OCI-LY1 (cell line): Measurements from ENCODE around the gene ANKFY1.

ENCODE experiments used
- H2AFZ ChIP-seq: fragments of 200-600 bp; sonication (generic), shearing (Covaris generic); 2 replicates; pipeline ENCODE4 v1.6.0; 2014; ENCODE audit warnings: antibody characterized with exemption, mild to moderate bottlenecking, low read length
- H3F3A ChIP-seq: fragments of 200-600 bp; sonication (generic), shearing (Covaris generic); 2 replicates; pipeline ENCODE4 v1.6.0; 2014; ENCODE audit warnings: mild to moderate bottlenecking, antibody characterized with exemption, low read length, moderate library complexity; ENCODE audit not compliant: insufficient read depth
- H3K27ac ChIP-seq: fragments of 200-600 bp; sonication (generic); 2 replicates; pipeline ENCODE4 v1.5.1; 2014; ENCODE audit warnings: low read length, mixed run types, mild to moderate bottlenecking, low read depth; ENCODE audit not compliant: poor library complexity, severe bottlenecking
- H3K27me3 ChIP-seq: fragments of 200-600 bp; sonication (generic); 2 replicates; pipeline ENCODE4 v1.6.0; 2014; ENCODE audit warnings: antibody characterized with exemption, mild to moderate bottlenecking, low read length, moderate library complexity; ENCODE audit not compliant: insufficient read depth
- H3K36me3 ChIP-seq: fragments of 200-600 bp; sonication (generic); 2 replicates; pipeline ENCODE4 v1.6.1; 2014; ENCODE audit warnings: mild to moderate bottlenecking, antibody characterized with exemption, low read length, moderate library complexity, mixed read lengths; ENCODE audit not compliant: insufficient read depth
- H3K4me1 ChIP-seq: fragments of 200-600 bp; sonication (generic); 2 replicates; pipeline ENCODE4 v1.5.1; 2014; ENCODE audit warnings: mild to moderate bottlenecking, low read length, moderate library complexity; ENCODE audit not compliant: insufficient read depth, severe bottlenecking
- H3K4me2 ChIP-seq: fragments of 200-600 bp; sonication (generic), shearing (Covaris generic); 2 replicates; pipeline ENCODE4 v1.6.1; 2014; ENCODE audit warnings: low read length
- H3K4me3 ChIP-seq: fragments of 200-600 bp; sonication (generic); 2 replicates; pipeline ENCODE4 v1.5.1; 2014; ENCODE audit warnings: low read length, low read depth, mild to moderate bottlenecking, mixed read lengths; ENCODE audit not compliant: poor library complexity, severe bottlenecking
- H3K79me2 ChIP-seq: fragments of 200-600 bp; shearing (Covaris generic); 2 replicates; pipeline ENCODE4 v1.6.1; 2016; ENCODE audit warnings: mixed run types, low read length, mixed read lengths; ENCODE audit not compliant: insufficient read depth
- H3K9ac ChIP-seq: fragments of 200-600 bp; sonication (generic), shearing (Covaris generic); 2 replicates; pipeline ENCODE4 v1.6.1; 2014; ENCODE audit warnings: mild to moderate bottlenecking, low read length, mixed read lengths
- H3K9me2 ChIP-seq: fragments of 200-600 bp; sonication (generic), shearing (Covaris generic); 2 replicates; pipeline ENCODE4 v1.6.1; 2014; ENCODE audit warnings: low read depth, mild to moderate bottlenecking, low read length, mixed read lengths
- H3K9me3 ChIP-seq: fragments of 200-600 bp; shearing (Covaris generic); 2 replicates; pipeline ENCODE4 v1.6.1; 2014; ENCODE audit warnings: low read length, mixed read lengths
- H4K20me1 ChIP-seq: fragments of 200-600 bp; sonication (generic), shearing (Covaris generic); 2 replicates; pipeline ENCODE4 v1.6.0; 2016; ENCODE audit warnings: mild to moderate bottlenecking, low read length; ENCODE audit not compliant: insufficient read depth
- EZH2 ChIP-seq: fragments of 200-600 bp; sonication (generic), shearing (Covaris generic); IDR thresholded peaks from 2 replicates; pipeline ENCODE4 v1.8.0; 2017; ENCODE audit warnings: borderline replicate concordance, mixed run types, mild to moderate bottlenecking, antibody characterized with exemption, low read length, moderate library complexity, mixed read lengths
- TF ChIP-seq, protein P1 (sequence below): fragments of 200-600 bp; sonication (generic), shearing (Covaris generic); IDR thresholded peaks from 2 replicates; pipeline ENCODE4 v1.5.1; 2017; ENCODE audit warnings: mild to moderate bottlenecking, antibody characterized with exemption, low read length, moderate library complexity, mixed read lengths

Gene ANKFY1

DNA sequence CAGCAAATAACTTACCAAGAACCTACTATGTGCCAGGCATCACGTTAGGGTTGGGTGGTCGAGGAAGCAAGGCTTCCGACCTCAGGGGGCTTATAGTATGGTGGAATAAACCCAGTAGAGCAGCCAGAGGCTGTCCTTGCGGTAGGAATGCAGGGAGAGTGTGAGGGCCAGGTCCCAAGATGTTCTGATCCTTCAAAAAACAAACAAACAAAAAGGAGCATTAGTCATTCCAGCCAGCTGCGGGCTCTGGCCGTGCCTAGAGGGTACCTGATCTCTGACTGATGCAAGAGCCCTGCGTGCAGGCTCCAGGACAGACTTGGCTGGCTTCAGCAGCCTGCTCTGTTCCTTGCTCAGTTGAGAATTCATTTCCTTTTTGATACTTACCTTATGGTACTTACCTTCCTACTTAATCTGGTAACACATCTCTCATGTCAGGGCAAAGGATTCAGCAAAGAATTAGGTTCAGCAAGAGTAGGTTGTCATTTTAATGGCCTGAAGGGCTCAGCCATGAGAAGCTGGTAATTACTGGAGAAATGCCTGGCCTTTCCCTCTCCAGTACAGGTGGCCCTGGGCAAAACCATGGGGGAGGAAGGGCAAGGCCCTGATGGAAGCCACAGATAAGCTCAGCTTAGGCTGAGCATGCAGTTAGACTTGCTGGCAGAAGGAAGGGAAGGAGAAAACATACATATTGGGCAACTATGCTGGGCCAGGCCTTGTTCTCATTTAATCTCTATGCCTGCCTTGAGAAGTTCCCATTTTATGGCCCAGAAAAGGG is 102.4 kb downstream of the ANKFY1 start:
- no peaks in the 10 kb centered on the region for H3K9me3 ChIP-seq
- H2AFZ ChIP-seq, result no peak overlapping the region
- no peaks in the 10 kb centered on the region for H4K20me1 ChIP-seq
- H3K36me3 ChIP-seq, result peaks cover 27% of the 10 kb centered on the region; the same call in 1 of the 2 replicates
- no peaks in the 10 kb centered on the region for H3K79me2 ChIP-seq
- no peak overlapping the region for H3K4me2 ChIP-seq
- H3K4me1 ChIP-seq, result peaks cover 23% of the 10 kb centered on the region
- no peaks in the 10 kb centered on the region for H3K9me2 ChIP-seq
- H3K4me3 ChIP-seq, result no peak overlapping the region
- no peak for TF ChIP-seq EZH2
- TF ChIP-seq, protein P1, sequence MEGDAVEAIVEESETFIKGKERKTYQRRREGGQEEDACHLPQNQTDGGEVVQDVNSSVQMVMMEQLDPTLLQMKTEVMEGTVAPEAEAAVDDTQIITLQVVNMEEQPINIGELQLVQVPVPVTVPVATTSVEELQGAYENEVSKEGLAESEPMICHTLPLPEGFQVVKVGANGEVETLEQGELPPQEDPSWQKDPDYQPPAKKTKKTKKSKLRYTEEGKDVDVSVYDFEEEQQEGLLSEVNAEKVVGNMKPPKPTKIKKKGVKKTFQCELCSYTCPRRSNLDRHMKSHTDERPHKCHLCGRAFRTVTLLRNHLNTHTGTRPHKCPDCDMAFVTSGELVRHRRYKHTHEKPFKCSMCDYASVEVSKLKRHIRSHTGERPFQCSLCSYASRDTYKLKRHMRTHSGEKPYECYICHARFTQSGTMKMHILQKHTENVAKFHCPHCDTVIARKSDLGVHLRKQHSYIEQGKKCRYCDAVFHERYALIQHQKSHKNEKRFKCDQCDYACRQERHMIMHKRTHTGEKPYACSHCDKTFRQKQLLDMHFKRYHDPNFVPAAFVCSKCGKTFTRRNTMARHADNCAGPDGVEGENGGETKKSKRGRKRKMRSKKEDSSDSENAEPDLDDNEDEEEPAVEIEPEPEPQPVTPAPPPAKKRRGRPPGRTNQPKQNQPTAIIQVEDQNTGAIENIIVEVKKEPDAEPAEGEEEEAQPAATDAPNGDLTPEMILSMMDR, result no peak
- H3K27me3 ChIP-seq, result no peaks in the 10 kb centered on the region
- H3K9ac ChIP-seq, result no peak overlapping the region
- peak overlapping the region; percentile 65 for H3K27ac ChIP-seq
- 0 out of 2 replicates have a peak, but pooled peaks cover 4% of the 10 kb centered on the region for H3F3A ChIP-seq

DNA sequence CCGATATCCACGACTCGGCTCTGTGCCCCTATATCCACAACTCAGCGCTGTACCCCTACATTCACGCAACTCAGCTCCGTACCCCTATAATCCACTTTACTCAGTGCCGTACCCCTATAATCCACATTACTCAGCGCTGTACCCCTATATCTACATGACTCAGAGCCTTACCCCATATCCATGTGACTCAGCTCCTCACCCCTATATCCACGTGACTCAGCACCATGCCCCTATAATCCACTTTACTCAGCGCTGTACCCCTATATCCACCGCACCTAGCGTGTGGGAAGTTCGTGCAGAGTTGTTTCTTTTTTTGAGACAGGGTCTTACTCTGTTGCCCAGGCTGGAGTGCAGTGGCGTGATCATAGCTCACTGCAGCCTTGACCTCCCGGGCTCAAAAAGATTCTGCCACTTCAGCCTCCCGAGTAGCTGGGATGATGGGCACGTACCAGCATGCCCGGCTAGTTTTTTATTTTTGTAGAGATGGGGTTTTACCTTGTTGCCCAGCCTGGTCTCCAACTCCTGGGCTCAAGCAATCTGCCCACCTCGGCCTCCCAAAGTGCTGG is 103.4 kb downstream of the ANKFY1 start:
- Histone ChIP-seq H3K4me2 (no peak overlapping the region), H4K20me1 (no peaks in the 10 kb centered on the region), H3K9me3 (no peaks in the 10 kb centered on the region), H2AFZ (no peak overlapping the region), H3K27me3 (no peaks in the 10 kb centered on the region), H3K4me3 (no peak overlapping the region), H3K27ac (no peak overlapping the region), H3K9ac (no peak overlapping the region), H3F3A (no peaks in the 10 kb centered on the region), H3K79me2 (no peaks in the 10 kb centered on the region), H3K4me1 (peaks cover 23% of the 10 kb centered on the region), H3K36me3 (peaks cover 17% of the 10 kb centered on the region; the same call in 1 of the 2 replicates), H3K9me2 (no peaks in the 10 kb centered on the region)
- no peak for TF ChIP-seq EZH2
- TF ChIP-seq, protein P1, result no peak

DNA sequence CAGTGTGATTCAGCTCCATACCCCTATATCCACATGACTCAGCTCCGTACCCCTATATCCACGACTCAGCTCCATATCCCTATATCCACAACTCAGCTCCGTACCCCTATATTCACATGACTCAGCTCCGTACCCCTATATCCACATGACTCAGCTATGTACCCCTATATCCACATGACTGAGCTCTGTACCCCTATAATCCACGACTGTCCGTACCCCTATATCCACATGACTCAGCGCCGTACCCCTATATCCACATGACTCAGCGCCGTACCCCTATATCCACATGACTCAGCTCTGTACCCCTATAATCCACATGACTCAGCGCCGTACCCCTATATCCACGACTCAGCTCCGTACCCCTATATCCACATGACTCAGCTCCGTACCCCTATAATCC is 104.0 kb downstream of the ANKFY1 start:
- H3K36me3 ChIP-seq, result peaks cover 11% of the 10 kb centered on the region; the same call in 1 of the 2 replicates
- no peak overlapping the region for H3K4me3 ChIP-seq
- no peak overlapping the region for H2AFZ ChIP-seq
- no peak overlapping the region for H3K27ac ChIP-seq
- no peaks in the 10 kb centered on the region for H3F3A ChIP-seq
- no peaks in the 10 kb centered on the region for H4K20me1 ChIP-seq
- H3K79me2 ChIP-seq, result no peaks in the 10 kb centered on the region
- no peaks in the 10 kb centered on the region for H3K9me3 ChIP-seq
- no peaks in the 10 kb centered on the region for H3K27me3 ChIP-seq
- peaks cover 23% of the 10 kb centered on the region for H3K4me1 ChIP-seq
- no peak overlapping the region for H3K4me2 ChIP-seq
- no peaks in the 10 kb centered on the region for H3K9me2 ChIP-seq
- TF ChIP-seq EZH2, result no peak
- TF ChIP-seq, protein P1, result no peak
- H3K9ac ChIP-seq, result no peak overlapping the region
